GM13976 (cell line): ENCODE data around the gene ADAMTS1.
"Not testable (repeated sequence)": the region's sequence is repeated elsewhere in the genome, so short reads cannot be mapped to it uniquely, and the experiment has no call there.

Experiments
- DNase-seq: peaks from one replicate; pipeline ENCODE4 v3.0.0; 2012; ENCODE audit warnings: low spot score
- in situ Hi-C: fragments of 300-500 bp; cut with MboI; formaldehyde crosslinking; loops from one replicate; pipeline ENCODE4 v1.12.0; 2022; ENCODE audit warnings: low sequenced_read_pairs, mixed read lengths, inconsistent platforms; ENCODE audit not compliant: unreplicated experiment
- TF ChIP-seq, protein P1 (sequence below): IDR thresholded peaks from 2 replicates; pipeline ENCODE4 v1.5.1; 2012; ENCODE audit warnings: borderline replicate concordance, mild to moderate bottlenecking; ENCODE audit not compliant: insufficient read depth; ENCODE audit errors: extremely low read depth, missing control alignments, control extremely low read depth

Gene ADAMTS1

GRCh38 chr21:26883768-26884167 is 38.6 kb upstream of the ADAMTS1 start:
- TF ChIP-seq, protein P1, sequence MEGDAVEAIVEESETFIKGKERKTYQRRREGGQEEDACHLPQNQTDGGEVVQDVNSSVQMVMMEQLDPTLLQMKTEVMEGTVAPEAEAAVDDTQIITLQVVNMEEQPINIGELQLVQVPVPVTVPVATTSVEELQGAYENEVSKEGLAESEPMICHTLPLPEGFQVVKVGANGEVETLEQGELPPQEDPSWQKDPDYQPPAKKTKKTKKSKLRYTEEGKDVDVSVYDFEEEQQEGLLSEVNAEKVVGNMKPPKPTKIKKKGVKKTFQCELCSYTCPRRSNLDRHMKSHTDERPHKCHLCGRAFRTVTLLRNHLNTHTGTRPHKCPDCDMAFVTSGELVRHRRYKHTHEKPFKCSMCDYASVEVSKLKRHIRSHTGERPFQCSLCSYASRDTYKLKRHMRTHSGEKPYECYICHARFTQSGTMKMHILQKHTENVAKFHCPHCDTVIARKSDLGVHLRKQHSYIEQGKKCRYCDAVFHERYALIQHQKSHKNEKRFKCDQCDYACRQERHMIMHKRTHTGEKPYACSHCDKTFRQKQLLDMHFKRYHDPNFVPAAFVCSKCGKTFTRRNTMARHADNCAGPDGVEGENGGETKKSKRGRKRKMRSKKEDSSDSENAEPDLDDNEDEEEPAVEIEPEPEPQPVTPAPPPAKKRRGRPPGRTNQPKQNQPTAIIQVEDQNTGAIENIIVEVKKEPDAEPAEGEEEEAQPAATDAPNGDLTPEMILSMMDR = no peak
- no peak for DNase-seq

DNA sequence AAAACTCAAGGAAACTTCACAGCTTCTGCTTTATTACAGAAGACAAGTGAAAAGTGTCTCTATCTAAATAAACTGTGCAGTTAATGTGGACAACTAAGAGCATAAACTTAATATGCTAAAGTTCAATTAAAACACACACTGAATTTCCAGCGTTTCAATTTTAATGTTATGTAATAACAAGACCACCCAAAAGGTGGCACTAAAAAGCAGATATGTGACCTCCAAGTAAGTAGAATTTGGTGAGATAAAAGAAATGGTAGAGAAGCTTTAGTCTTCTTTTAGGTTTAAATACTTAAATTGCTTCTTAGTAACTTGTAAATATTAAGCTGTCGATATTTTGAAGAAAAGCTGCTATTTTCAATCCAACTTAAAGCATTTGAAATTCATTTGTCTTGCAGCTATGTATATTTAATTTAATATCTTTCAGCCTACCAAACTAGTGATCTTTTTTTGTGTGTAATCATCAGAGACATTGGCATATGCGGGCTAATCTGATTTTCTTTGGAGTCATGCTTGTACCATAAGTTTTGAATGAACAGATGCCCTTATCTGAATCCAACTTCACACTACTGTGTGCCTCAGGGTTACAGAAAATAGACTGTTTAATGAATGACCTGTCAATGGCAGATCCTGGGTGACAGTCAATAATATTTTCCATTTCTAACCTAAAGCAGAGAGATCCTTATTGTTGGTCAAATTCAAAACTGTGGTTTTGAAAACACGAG is 36.5 kb upstream of the ADAMTS1 start:
- no peak for DNase-seq
- in situ Hi-C loops = no loop called here
- TF ChIP-seq, protein P1 = no peak

More at GRCh38 chr21:26883768-26884167, 38.6 kb upstream of the ADAMTS1 start:
- in situ Hi-C loops = no loop called here

GRCh38 chr21:26877018-26877417 is 31.8 kb upstream of the ADAMTS1 start:
- TF ChIP-seq, protein P1 = no peak
- no peak for DNase-seq
- in situ Hi-C loops = no loop called here

DNA sequence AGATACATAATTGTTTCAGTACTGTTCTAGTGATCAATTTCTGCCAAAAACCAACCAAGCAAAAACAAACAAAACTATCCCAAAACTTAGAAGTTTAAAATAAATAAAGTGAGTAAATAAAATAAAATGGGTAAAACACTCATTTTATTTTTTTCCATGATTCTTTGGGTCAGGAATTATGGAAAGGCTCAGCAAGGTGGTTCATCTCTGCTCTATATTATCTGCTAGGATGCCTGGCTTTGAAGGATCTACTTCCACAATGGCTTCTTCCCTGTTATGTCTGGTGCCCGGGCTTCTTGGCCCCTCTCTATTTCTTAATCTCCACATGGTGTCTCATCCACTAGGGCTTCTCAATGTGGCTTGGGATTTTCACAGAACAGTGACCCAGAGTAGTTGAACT is 29.1 kb upstream of the ADAMTS1 start:
- in situ Hi-C loops = no loop called here

DNA sequence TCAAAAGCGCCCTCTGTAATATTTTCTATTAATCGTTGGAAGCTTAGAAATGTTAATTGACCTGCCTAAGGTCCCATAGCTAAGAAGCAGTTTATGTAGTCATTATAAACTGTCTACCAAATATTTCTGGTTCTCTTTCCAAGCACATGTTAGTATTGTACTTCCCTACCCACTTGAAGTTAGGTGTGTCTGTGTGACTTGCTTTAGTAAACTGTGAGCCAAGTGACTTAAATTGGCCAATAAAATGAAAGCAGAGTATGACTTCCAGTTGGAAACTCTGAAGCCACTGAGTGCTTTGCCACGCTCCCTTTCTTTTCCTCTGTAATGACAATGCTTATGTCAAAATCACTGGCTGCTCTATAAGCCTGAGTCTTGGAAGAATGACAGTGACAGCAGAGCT is 20.6 kb upstream of the ADAMTS1 start:
- in situ Hi-C loops = no loop called here
- no peak for DNase-seq
- TF ChIP-seq, protein P1 = no peak

More for the DNA sequence above, 29.1 kb upstream of the ADAMTS1 start:
- TF ChIP-seq, protein P1 = no peak
- DNase-seq = no peak

GRCh38 chr21:26856871-26857350 is 11.7 kb upstream of the ADAMTS1 start:
- in situ Hi-C loops, DNase-seq: not testable (repeated sequence)

DNA sequence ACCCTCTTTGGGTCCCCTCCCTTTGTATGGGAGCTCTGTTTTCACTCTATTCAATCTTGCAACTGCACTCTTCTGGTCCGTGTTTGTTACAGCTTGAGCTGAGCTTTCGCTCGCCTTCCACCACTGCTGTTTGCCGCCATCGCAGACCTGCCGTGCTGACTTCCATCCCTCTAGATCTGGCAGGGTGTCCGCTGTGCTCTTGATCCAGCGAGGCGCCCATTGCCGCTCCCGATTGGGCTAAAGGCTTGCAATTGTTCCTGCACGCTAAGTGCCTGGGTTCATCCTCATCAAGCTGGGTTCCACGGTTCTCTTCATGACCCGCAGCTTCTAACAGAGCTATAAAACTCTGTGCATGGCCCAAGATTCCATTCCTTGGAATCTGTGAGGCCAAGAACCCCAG is 9.5 kb upstream of the ADAMTS1 start:
- DNase-seq, in situ Hi-C loops: not testable (repeated sequence)
